CD1c-positive myeloid dendritic cell (primary cell): ENCODE results near the gene TANC2.
A peak's percentile ranks its signal among the peaks of the same experiment; 100 is the strongest.

Source experiments
- DNase-seq: peaks from one replicate; pipeline ENCODE4 v3.0.0-alpha.2; 2016; ENCODE audit errors: extremely low spot score

TANC2 gene

GRCh38 chr17:62965686-62966425, at the start of gene TANC2:
Gene TANC2 (plus strand): TSS chr17:62966235. CDS start chr17:63009560, 43,325 bp downstream.
- DNase-seq: peak; percentile 82

GRCh38 chr17:62916684-62917571, 49.1 kb upstream of the TANC2 start:
- peak; percentile 43 for DNase-seq

DNA sequence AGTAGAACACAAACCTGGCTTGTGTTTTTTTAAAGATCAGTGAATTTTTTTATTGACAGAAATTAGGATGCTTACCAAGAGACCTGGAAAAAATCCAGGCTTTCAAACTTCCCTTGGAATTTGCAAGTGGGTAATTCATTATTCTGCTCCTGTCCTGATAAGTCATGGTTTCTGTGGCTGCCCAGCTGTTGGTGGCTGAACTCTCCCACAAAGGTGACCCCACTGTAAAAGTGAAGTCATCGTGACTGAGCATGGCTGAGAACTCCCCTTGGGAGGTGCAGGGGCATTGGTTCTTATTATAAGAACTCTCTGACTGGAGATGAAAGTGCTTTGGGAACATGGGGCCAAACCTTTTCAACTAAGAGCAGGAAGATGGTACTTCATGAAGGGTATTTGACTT, 46.6 kb upstream of the TANC2 start:
- DNase-seq: no peak

- no peak for DNase-seq
These were observed 45.7 kb upstream of the TANC2 start for GRCh38 chr17:62920300-62920699.

GRCh38 chr17:62921817-62922216, 44.2 kb upstream of the TANC2 start:
- no peak for DNase-seq

- DNase-seq: no peak
These were observed 42.5 kb upstream of the TANC2 start for GRCh38 chr17:62923258-62924150.

DNA sequence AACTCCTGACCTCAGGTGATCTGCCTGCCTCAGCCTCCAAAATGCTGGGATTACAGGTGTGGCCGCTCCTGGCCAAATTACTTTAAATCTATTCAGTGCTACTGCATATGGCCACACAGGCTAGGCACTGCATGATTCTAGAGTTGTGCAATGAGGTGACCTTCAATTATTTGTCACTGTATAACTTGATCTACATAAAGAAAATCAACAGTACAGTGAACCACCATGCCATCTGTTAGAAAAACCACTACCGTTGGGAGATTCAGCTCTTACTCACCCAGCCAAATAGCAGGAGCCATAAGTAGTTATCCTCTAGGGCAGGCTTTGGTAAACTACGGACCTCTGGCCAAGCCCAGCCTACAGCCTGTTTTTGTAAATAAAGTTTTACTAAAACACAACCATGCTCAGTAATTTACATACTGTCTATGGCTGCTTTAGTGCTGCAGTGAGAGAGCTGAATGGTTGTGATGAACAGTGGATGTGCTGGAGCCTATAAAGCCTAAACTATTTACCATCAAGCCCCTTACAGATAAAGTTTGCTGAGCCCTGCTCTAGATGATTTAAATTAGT, 40.7 kb upstream of the TANC2 start:
- no peak for DNase-seq

DNA sequence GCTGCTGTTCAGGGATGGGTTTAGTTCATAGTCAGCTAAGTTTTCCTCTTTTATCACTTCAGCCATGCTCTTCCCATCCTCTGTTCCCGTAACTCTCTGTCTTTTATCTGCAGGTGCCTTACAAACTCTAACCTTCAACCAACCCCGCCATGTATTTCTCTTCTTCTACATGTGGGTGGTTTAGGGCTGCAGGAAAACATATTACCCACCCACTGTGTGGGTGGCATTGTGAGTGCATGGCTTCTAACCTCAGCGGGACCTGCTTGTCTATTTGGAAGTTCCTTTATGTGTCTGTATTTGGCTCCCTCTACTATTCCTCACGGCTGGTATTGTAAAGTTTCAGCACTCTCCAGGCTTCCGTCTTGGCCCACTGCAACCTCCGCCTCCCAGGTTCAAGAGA, 39.0 kb upstream of the TANC2 start:
- no peak for DNase-seq

DNA sequence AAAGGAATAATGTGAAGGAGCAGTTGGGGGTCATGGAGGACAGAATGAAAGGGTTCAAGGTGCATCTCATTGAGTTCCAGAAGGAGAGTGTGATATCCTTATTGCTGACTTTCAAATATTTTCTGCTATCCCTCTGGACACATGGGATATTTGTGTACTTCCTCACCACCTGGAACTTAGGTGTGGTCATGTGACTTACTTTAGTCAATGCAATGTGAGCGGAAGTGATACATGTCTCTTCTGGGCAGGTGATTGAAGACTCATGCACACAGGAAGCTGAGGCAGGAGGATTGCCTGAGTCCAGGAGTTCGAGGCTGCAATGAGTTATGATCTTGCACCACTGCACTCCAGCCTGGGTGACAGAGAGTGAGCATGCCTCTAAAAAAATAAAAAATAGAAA, 36.7 kb upstream of the TANC2 start:
- no peak for DNase-seq

DNA sequence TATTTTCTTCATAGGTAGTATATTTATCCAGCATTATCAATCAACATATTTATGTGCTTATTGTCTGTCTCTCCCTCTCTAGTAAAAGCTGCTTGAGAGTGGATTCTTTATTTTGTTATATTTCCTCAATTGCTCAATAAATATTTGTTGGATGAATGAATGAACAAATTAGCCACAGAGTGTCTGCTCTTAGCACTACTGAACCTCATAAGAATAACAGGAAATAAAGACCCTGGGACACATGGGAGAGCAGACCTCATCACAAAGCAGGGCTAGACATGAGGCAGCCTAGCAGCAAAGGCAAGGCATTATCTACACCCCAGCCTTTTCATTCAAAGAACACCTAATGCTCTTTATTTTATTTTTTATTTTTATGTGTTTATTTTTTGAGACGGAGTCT, 34.9 kb upstream of the TANC2 start:
- DNase-seq: no peak

- DNase-seq: no peak
These were observed 32.3 kb upstream of the TANC2 start for GRCh38 chr17:62933501-62934385.

GRCh38 chr17:62935098-62935497, 30.9 kb upstream of the TANC2 start:
- DNase-seq: no peak

GRCh38 chr17:62935523-62935922, 30.5 kb upstream of the TANC2 start:
- DNase-seq: no peak

GRCh38 chr17:62937606-62938005, 28.4 kb upstream of the TANC2 start:
- DNase-seq: no peak

- DNase-seq: no peak
These were observed 24.6 kb upstream of the TANC2 start for GRCh38 chr17:62941358-62941991.

DNA sequence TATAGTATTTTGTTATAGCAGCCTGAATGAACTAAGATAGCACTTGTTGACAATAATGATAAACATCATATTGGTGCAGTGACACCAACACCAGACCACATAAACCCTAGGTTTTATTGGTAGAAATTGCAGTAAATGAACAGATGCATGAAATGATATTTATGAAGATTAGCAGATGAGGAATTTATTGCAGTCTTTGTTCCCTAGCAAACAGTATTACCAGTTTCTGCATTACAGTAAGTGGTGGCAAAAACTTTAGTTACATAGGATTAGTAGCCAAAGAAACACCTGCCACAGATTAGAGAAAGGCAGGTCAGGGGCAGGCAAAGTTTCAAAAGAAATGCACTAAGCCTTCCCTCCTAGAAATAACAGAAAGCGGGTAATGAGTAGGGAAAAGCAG, 17.7 kb upstream of the TANC2 start:
- DNase-seq: no peak

GRCh38 chr17:62949036-62949435, 17.0 kb upstream of the TANC2 start:
- DNase-seq: no peak

DNA sequence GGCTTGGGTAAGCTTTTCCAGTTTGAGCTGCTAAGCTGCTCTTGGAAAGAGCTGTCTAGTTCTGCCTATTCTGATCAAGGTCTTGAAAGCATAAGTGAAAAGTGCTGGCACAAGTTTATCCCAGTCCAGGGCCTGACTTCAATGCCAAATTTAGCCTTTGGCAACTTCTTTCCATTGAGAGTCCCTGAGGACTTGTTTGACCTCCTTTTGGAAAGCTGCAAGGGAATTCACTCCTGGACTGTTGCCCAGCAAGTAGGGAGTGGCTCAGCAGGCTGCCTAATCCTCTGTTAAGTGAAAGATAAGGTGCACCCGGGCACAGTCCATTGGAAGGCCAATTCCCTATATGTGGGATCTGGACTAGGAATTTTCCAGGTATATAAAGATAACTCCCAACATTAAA, 16.0 kb upstream of the TANC2 start:
- no peak for DNase-seq

DNA sequence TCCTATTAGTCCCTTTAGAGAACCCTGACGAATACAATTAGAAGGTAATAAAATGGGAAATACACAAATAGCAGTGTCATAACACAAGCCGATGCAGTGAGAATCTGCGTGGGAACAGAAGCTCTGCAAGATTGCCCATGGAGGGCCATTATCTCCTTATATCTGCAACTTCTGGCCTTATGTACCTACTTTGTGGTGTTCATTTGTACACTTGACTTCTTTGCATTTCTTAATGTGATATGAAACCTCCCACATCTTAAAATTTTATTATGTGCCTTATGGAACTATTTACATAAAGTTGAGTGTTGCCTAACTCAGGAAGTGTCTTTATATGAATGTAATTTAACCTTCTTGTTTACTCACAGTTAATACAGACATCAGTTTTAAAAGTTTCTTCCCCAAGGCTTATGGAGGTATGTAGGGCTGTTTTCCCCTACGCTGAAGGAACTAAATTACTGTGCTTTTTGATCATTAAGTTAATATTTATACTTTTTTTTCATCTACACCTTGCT, 10.1 kb upstream of the TANC2 start:
- no peak for DNase-seq

DNA sequence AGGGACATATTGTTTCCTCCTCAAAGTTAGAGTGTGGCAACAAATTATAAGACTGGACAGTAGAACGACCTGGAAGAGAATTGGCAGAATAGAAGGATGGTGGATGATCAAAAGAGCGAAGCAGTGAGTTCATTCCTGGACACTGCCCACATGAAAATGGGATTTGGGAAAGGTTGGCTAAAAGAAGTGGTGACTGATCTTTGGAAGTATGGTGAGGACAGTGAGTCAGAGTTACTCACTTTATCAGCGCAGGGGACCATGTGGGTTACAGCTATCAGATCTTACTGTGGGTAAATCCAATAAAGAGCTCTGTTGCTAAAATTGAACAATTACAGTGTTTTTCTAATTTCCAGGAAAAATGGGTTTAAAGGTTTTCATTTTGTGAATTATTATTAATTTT, 2.7 kb upstream of the TANC2 start:
- DNase-seq: no peak
